ENCODE data around the gene TMEM185B.

Gene TMEM185B

GRCh38 chr2:120182019-120182560 is 41.1 kb downstream of the TMEM185B start:
- no peak for TF ChIP-seq CTCF (IDR thresholded peaks at IDR 0.05; ENCODE audit: low read depth, low read length)
- DNase-seq (ENCODE audit: extremely low read depth, low read depth): no peak

- TF ChIP-seq CTCF (IDR thresholded peaks at IDR 0.05; ENCODE audit: low read depth, low read length): no peak
- DNase-seq (ENCODE audit: extremely low read depth, low read depth): no peak
Measured at GRCh38 chr2:120180066-120180465, 43.1 kb downstream of the TMEM185B start.

GRCh38 chr2:120179396-120179795 is 43.8 kb downstream of the TMEM185B start:
- TF ChIP-seq CTCF (IDR thresholded peaks at IDR 0.05; ENCODE audit: low read depth, low read length): no peak
- no peak for DNase-seq (ENCODE audit: extremely low read depth, low read depth)

GRCh38 chr2:120177973-120178372 is 45.2 kb downstream of the TMEM185B start:
- TF ChIP-seq CTCF (IDR thresholded peaks at IDR 0.05; ENCODE audit: low read depth, low read length): no peak
- DNase-seq (ENCODE audit: extremely low read depth, low read depth): no peak

GRCh38 chr2:120177001-120177621 is 46.1 kb downstream of the TMEM185B start:
- TF ChIP-seq CTCF (IDR thresholded peaks at IDR 0.05; ENCODE audit: low read depth, low read length): no peak; the same call in 1 of the 2 replicates
- DNase-seq (ENCODE audit: extremely low read depth, low read depth): no peak

GRCh38 chr2:120176526-120176925 is 46.7 kb downstream of the TMEM185B start:
- no peak for DNase-seq (ENCODE audit: extremely low read depth, low read depth)
- no peak for TF ChIP-seq CTCF (IDR thresholded peaks at IDR 0.05; ENCODE audit: low read depth, low read length)

- peak; percentile 65 for TF ChIP-seq CTCF (IDR thresholded peaks at IDR 0.05; ENCODE audit: low read depth, low read length)
- DNase-seq (ENCODE audit: extremely low read depth, low read depth): peak; percentile 35
Measured at GRCh38 chr2:120174963-120175581, 48.1 kb downstream of the TMEM185B start.

Data from AG09319 (cell line).